CD4-positive, alpha-beta T cell (primary cell): ENCODE measurements around the gene POPDC2. TPM values are rescaled to one million over a fixed set of nuclear protein-coding genes. Genes with fewer than 3 reads are reported as not detected.

Experiments
- ATAC-seq: fragments of 200-7000 bp; cut with Tn5 transposase; one replicate; pipeline ENCODE4 v1.10.0; 2022; ENCODE audit warnings: mild to moderate bottlenecking; ENCODE audit not compliant: poor library complexity
- CTCF ChIA-PET: fragments of 350-600 bp; sonication (Branson Sonifier 250); formaldehyde crosslinking; loops from one replicate; lab custom pipeline; 2021; ENCODE audit warnings: antibody characterized with exemption, inconsistent platforms; lab: Charles Lee
- POLR2A ChIA-PET: fragments of 350-600 bp; sonication (Branson Sonifier 250); formaldehyde crosslinking; loops from one replicate; lab custom pipeline; 2021; ENCODE audit warnings: antibody characterized with exemption, inconsistent platforms; lab: Charles Lee
- DNase-seq, 14 experiments: peaks; one replicate each; pipeline ENCODE4 v3.0.0-alpha.2; 2013 to 2020; ENCODE audit warnings: mixed read lengths in 2 of 14
- H3K27ac ChIP-seq, 2 donors: one replicate each; pipeline versions ENCODE4 v1.5.1 to v1.7.0; 2013; ENCODE audit warnings: low read length in 2 of 2, low read depth in 1 of 2, mild to moderate bottlenecking in 1 of 2
- H3K27me3 ChIP-seq, 2 experiments: 1 replicate in 1 of 2; 2 replicates in 1 of 2; pipeline versions ENCODE4 v1.6.1 to v1.7.0; 2013; ENCODE audit warnings: low read length in 2 of 2, control low read depth in 1 of 2, mild to moderate bottlenecking in 1 of 2, moderate library complexity in 1 of 2; ENCODE audit not compliant: insufficient read depth in 2 of 2, control insufficient read depth in 1 of 2
- H3K36me3 ChIP-seq: one replicate; pipeline ENCODE4 v1.6.1; 2013; ENCODE audit warnings: low read length, control low read depth; ENCODE audit not compliant: insufficient read depth
- H3K4me1 ChIP-seq: one replicate; pipeline ENCODE4 v1.6.1; 2013; ENCODE audit warnings: low read length, control low read depth; ENCODE audit not compliant: insufficient read depth
- H3K4me3 ChIP-seq: one replicate; pipeline ENCODE4 v1.5.1; 2013; ENCODE audit warnings: mild to moderate bottlenecking, low read length, moderate library complexity
- H3K9me3 ChIP-seq, 2 experiments: 1 replicate in 1 of 2; 2 replicates in 1 of 2; pipeline versions ENCODE4 v1.6.1 to v1.7.0; 2013; ENCODE audit warnings: low read length in 2 of 2, mild to moderate bottlenecking in 2 of 2, control low read depth in 1 of 2, moderate library complexity in 1 of 2; ENCODE audit not compliant: control insufficient read depth in 1 of 2, insufficient read depth in 1 of 2
- H3K27ac Mint-ChIP-seq: one replicate; pipeline ENCODE4 v1.8.0; 2020; ENCODE audit warnings: mixed read lengths
- H3K27me3 Mint-ChIP-seq: one replicate; pipeline ENCODE4 v1.8.0; 2021; ENCODE audit warnings: mixed read lengths
- H3K36me3 Mint-ChIP-seq: one replicate; pipeline ENCODE4 v1.8.0; 2021; ENCODE audit warnings: low read depth, mixed read lengths
- H3K4me1 Mint-ChIP-seq: one replicate; pipeline ENCODE4 v1.8.0; 2021; ENCODE audit warnings: low read depth, mixed read lengths
- H3K4me3 Mint-ChIP-seq: one replicate; pipeline ENCODE4 v1.8.0; 2020; ENCODE audit warnings: mild to moderate bottlenecking, mixed read lengths
- H3K9me3 Mint-ChIP-seq: one replicate; pipeline ENCODE4 v1.8.0; 2020; ENCODE audit warnings: mixed read lengths
- CTCF ChIP-seq: fragments of 200-600 bp; IDR thresholded peaks from one replicate; pipeline ENCODE4 v1.8.0; 2022; ENCODE audit warnings: antibody characterized with exemption, mild to moderate bottlenecking
- intact Hi-C, 2 experiments: fragments of 100-400 bp; cut with DNase I in 1 of 2; cut with micrococcal nuclease in 1 of 2; formaldehyde crosslinking; loops; one replicate each; pipeline versions ENCODE4 v1.15.1 to v1.9.0; 2023 to 2025; cut with DNase I, micrococcal nuclease
- total RNA-seq, 174 experiments: library from RNA in 2 of 174; stranded (reverse) in 2 of 174; gene quantifications; one replicate each; pipeline ENCODE4 v1.2.3 and lab custom pipeline; 2021 to 2026

Gene POPDC2
- total RNA-seq, 2 experiments from 2014 or later, result 2.6 to 3.5 TPM

GRCh38 chr3:119632829-119633228 is 27.6 kb downstream of the POPDC2 start:
- ATAC-seq, result no peak
- ChIA-PET POLR2A (no interaction called here), CTCF (no interaction called here)
- no peak for TF ChIP-seq CTCF
- Histone ChIP-seq H3K27ac (no peak overlapping the region), H3K4me3 (no peak overlapping the region), H3K27me3 (no peaks in the 10 kb centered on the region), H3K9me3 (no peaks in the 10 kb centered on the region), H3K36me3 (no peaks in the 10 kb centered on the region), H3K4me1 (peaks cover 18% of the 10 kb centered on the region)
- no peaks in the 10 kb centered on the region for H3K36me3 Mint-ChIP-seq
- no peaks in the 10 kb centered on the region for H3K9me3 Mint-ChIP-seq
- intact Hi-C loops, result no loop called here
- no peak overlapping the region for H3K4me3 Mint-ChIP-seq
- no peaks in the 10 kb centered on the region for H3K4me1 Mint-ChIP-seq
- H3K27ac Mint-ChIP-seq, result no peak overlapping the region
- H3K27me3 Mint-ChIP-seq, result peaks cover 8% of the 10 kb centered on the region
- DNase-seq, result no peak

DNA sequence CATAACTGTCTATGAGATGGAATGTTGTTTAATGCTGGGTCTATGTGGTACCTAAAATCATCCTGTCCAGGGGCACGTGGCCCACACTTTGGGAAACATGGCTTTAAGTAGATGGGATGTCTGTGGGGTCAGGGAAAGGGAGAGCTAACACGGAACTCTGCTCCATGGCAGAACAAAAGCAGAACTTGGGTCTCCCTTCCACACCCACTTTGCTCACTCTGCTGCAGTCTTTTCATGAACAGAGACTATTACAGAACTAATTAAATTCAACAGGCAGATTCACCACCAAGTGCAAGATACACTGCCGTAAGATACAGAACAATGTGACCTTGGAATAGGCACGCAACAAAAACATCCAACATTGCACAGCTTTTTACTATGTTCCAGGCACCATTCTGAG is 28.2 kb downstream of the POPDC2 start:
- no peak overlapping the region for H3K4me3 ChIP-seq
- peaks cover 0 to 3% of the 10 kb centered on the region in 2 experiments for H3K9me3 ChIP-seq
- no peak for TF ChIP-seq CTCF
- intact Hi-C loops, result no loop called here
- peaks cover 12% of the 10 kb centered on the region for H3K27me3 Mint-ChIP-seq
- no peak overlapping the region for H3K27ac ChIP-seq
- no peak overlapping the region for H3K4me3 Mint-ChIP-seq
- ATAC-seq (no peak), DNase-seq (no peak)
- H3K27ac Mint-ChIP-seq, result no peak overlapping the region
- H3K9me3 Mint-ChIP-seq, result no peaks in the 10 kb centered on the region
- peaks cover 21% of the 10 kb centered on the region for H3K4me1 ChIP-seq
- H3K27me3 ChIP-seq, result no peaks in the 10 kb centered on the region
- H3K36me3 Mint-ChIP-seq, result no peaks in the 10 kb centered on the region
- H3K4me1 Mint-ChIP-seq, result no peaks in the 10 kb centered on the region
- ChIA-PET CTCF (no interaction called here), POLR2A (no interaction called here)
- no peaks in the 10 kb centered on the region for H3K36me3 ChIP-seq

GRCh38 chr3:119631516-119631915 is 28.9 kb downstream of the POPDC2 start:
- ATAC-seq (no peak), DNase-seq (no peak)
- Mint-ChIP-seq H3K27me3 (peaks cover 19% of the 10 kb centered on the region), H3K4me1 (no peaks in the 10 kb centered on the region), H3K9me3 (no peaks in the 10 kb centered on the region), H3K36me3 (no peaks in the 10 kb centered on the region), H3K4me3 (no peak overlapping the region), H3K27ac (no peak overlapping the region)
- Histone ChIP-seq H3K36me3 (no peaks in the 10 kb centered on the region), H3K4me1 (peaks cover 27% of the 10 kb centered on the region), H3K4me3 (no peak overlapping the region), H3K9me3 (peaks cover 0 to 3% of the 10 kb centered on the region in 2 experiments), H3K27ac (no peak overlapping the region), H3K27me3 (no peaks in the 10 kb centered on the region)
- intact Hi-C loops, result no loop called here
- ChIA-PET CTCF (no interaction called here), POLR2A (no interaction called here)
- TF ChIP-seq CTCF, result no peak
